Small intestine (tissue), 7 donors: ENCODE data around the gene SELPLG. TPM values are rescaled to one million over a fixed set of nuclear protein-coding genes. Genes with fewer than 3 reads are reported as not detected.

Source experiments
- DNase-seq, 2 donors: peaks; one replicate each; pipeline versions ENCODE4 v3.0.0 to v3.0.0-alpha.2; 2013
- FAIRE-seq: peaks from 2 replicates; lab custom pipeline; 2012; peaks lifted over from hg19 to GRCh38; lab: Jason Lieb, UNC
- H3K27ac ChIP-seq, 3 donors: one replicate each; pipeline ENCODE4 v1.5.1; 2013; ENCODE audit warnings: low read length in 2 of 3, mild to moderate bottlenecking in 2 of 3, control low read depth in 1 of 3, inconsistent platforms in 1 of 3, low read depth in 1 of 3, moderate library complexity in 1 of 3
- H3K27me3 ChIP-seq, 3 donors: one replicate each; pipeline ENCODE4 v1.6.1; 2013; ENCODE audit warnings: low read length in 3 of 3, inconsistent platforms in 1 of 3; ENCODE audit not compliant: control insufficient read depth in 3 of 3, insufficient read depth in 3 of 3
- H3K36me3 ChIP-seq, 3 donors: one replicate each; pipeline ENCODE4 v1.6.1; 2013; ENCODE audit warnings: low read length in 3 of 3, inconsistent platforms in 1 of 3, low read depth in 1 of 3, mild to moderate bottlenecking in 1 of 3, moderate library complexity in 1 of 3; ENCODE audit not compliant: control insufficient read depth in 3 of 3, insufficient read depth in 2 of 3
- H3K4me1 ChIP-seq, 3 donors: one replicate each; pipeline ENCODE4 v1.6.1; 2013; ENCODE audit warnings: low read length in 2 of 3, inconsistent platforms in 1 of 3, low read depth in 1 of 3, mild to moderate bottlenecking in 1 of 3, moderate library complexity in 1 of 3; ENCODE audit not compliant: control insufficient read depth in 3 of 3, insufficient read depth in 2 of 3
- H3K4me3 ChIP-seq, 3 donors: one replicate each; pipeline ENCODE4 v1.5.1; 2013; ENCODE audit warnings: low read length in 3 of 3, control low read depth in 1 of 3, inconsistent platforms in 1 of 3, low read depth in 1 of 3, mild to moderate bottlenecking in 1 of 3, moderate library complexity in 1 of 3
- H3K9me3 ChIP-seq, 2 donors: one replicate each; pipeline ENCODE4 v1.6.1; 2013; ENCODE audit warnings: low read depth in 1 of 2, low read length in 1 of 2; ENCODE audit not compliant: control insufficient read depth in 2 of 2, insufficient read depth in 1 of 2
- WGBS, 3 donors: extraction: QIAGEN DNeasy Blood & Tissue Kit; methylation state at CpG; one replicate each; pipeline ENCODE4 v1.1.7; 2013; 5-methylcytosine and 5-hydroxymethylcytosine counted together
- polyA plus RNA-seq, 4 donors: library from polyadenylated mRNA; stranded (reverse) in 3 of 4; unstranded in 1 of 4; fragments of 200-250 nt in 3 of 4; fragments of 120-200 nt in 1 of 4; gene quantifications; one replicate each; pipeline versions ENCODE4 v1.2.1 to v1.2.3, GENCODE V29; 2013
- donor health status: healthy with polysubstance abuse.
- donor health status: control.
- donor health status: control.
- donor health status: Bipolar disorder and iron deficiency.
- donor health status: healthy.

SELPLG gene
- polyA plus RNA-seq, 4 donors = 1.1 to 7.2 (median 4.6) TPM

- H3K4me3 ChIP-seq = no peak overlapping the region
- no peaks in the 10 kb centered on the region for H3K9me3 ChIP-seq
- no peak for DNase-seq
- no peaks in the 10 kb centered on the region for H3K27me3 ChIP-seq
- no peak overlapping the region for H3K27ac ChIP-seq
- 70 to 86% (median 76%) methylated on average over 8 of the region's 8 CpGs for WGBS, 3 donors
- no peak for FAIRE-seq
- H3K36me3 ChIP-seq = no peaks in the 10 kb centered on the region
- peaks cover 0 to 4% (median 0%) of the 10 kb centered on the region in 3 donors for H3K4me1 ChIP-seq
Measured at GRCh38 chr12:108610336-108610815, 23.3 kb downstream of the SELPLG start.

GRCh38 chr12:108609537-108610335 is 24.0 kb downstream of the SELPLG start:
- Histone ChIP-seq H3K36me3 (no peaks in the 10 kb centered on the region), H3K27me3 (no peaks in the 10 kb centered on the region), H3K9me3 (no peaks in the 10 kb centered on the region), H3K27ac (no peak overlapping the region), H3K4me1 (peaks cover 0 to 4% (median 0%) of the 10 kb centered on the region in 3 donors), H3K4me3 (no peak overlapping the region)
- 51 to 61% (median 60%) methylated on average over 21 of the region's 21 CpGs for WGBS, 3 donors
- DNase-seq = peak in 1 of 2 donors; percentile 60
- no peak for FAIRE-seq

DNA sequence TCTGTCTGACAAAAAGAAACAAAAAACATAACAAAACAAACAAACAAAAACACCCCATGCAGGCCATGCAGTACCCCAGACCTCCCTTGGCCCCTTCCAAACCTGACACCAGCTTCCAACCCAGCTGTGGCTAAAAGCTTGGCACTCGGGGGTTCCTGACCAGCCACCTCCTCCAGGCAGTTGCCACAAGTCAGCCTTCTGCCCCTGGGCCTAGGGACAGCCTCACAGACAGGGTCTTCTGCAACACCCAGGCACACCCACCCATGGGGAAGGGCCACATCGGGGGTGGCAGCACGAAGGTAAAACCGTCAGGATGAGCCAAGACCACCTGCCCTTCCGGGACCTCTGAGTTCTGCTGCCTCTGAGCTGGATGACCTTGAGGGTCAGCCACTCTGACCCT is 25.1 kb downstream of the SELPLG start:
- WGBS, 3 donors = 70 to 85% (median 76%) methylated on average over 5 of the region's 5 CpGs
- Histone ChIP-seq H3K4me3 (no peak overlapping the region), H3K27me3 (no peaks in the 10 kb centered on the region), H3K36me3 (no peaks in the 10 kb centered on the region), H3K4me1 (peaks cover 0 to 4% (median 0%) of the 10 kb centered on the region in 3 donors), H3K27ac (no peak overlapping the region), H3K9me3 (no peaks in the 10 kb centered on the region)
- no peak for DNase-seq
- no peak for FAIRE-seq

GRCh38 chr12:108607981-108608600 is 25.6 kb downstream of the SELPLG start:
- FAIRE-seq (no peak), DNase-seq (no peak)
- Histone ChIP-seq H3K36me3 (no peaks in the 10 kb centered on the region), H3K4me3 (no peak overlapping the region), H3K27me3 (no peaks in the 10 kb centered on the region), H3K9me3 (no peaks in the 10 kb centered on the region), H3K4me1 (peaks cover 0 to 4% (median 0%) of the 10 kb centered on the region in 3 donors), H3K27ac (no peak overlapping the region)
- 69 to 83% (median 70%) methylated on average over 9 to 10 of the region's 10 CpGs for WGBS, 3 donors

GRCh38 chr12:108606492-108606891 is 27.2 kb downstream of the SELPLG start:
- Histone ChIP-seq H3K27ac (no peak overlapping the region), H3K4me1 (peaks cover 0 to 4% (median 0%) of the 10 kb centered on the region in 3 donors), H3K4me3 (no peak overlapping the region), H3K27me3 (no peaks in the 10 kb centered on the region), H3K36me3 (no peaks in the 10 kb centered on the region), H3K9me3 (no peaks in the 10 kb centered on the region)
- 71 to 90% (median 87%) methylated on average over 9 of the region's 9 CpGs for WGBS, 3 donors
- DNase-seq (no peak), FAIRE-seq (no peak)

GRCh38 chr12:108605690-108606406 is 27.8 kb downstream of the SELPLG start:
- no peak for DNase-seq
- Histone ChIP-seq H3K9me3 (no peaks in the 10 kb centered on the region), H3K27me3 (no peaks in the 10 kb centered on the region), H3K27ac (no peak overlapping the region), H3K36me3 (no peaks in the 10 kb centered on the region), H3K4me3 (no peak overlapping the region), H3K4me1 (peaks cover 0 to 4% (median 0%) of the 10 kb centered on the region in 3 donors)
- WGBS, 3 donors = 81 to 93% (median 88%) methylated on average over 4 of the region's 4 CpGs
- FAIRE-seq = no peak

- Histone ChIP-seq H3K27me3 (no peaks in the 10 kb centered on the region), H3K36me3 (no peaks in the 10 kb centered on the region), H3K9me3 (no peaks in the 10 kb centered on the region), H3K4me3 (no peak overlapping the region), H3K4me1 (no peaks in the 10 kb centered on the region), H3K27ac (no peak overlapping the region)
- WGBS, 3 donors = 53 to 74% (median 54%) methylated on average over 3 of the region's 3 CpGs
- no peak for FAIRE-seq
- DNase-seq = no peak
Measured at GRCh38 chr12:108605000-108605689, 28.5 kb downstream of the SELPLG start.
